ENCODE measurements around the gene RNF121.

Gene RNF121

DNA sequence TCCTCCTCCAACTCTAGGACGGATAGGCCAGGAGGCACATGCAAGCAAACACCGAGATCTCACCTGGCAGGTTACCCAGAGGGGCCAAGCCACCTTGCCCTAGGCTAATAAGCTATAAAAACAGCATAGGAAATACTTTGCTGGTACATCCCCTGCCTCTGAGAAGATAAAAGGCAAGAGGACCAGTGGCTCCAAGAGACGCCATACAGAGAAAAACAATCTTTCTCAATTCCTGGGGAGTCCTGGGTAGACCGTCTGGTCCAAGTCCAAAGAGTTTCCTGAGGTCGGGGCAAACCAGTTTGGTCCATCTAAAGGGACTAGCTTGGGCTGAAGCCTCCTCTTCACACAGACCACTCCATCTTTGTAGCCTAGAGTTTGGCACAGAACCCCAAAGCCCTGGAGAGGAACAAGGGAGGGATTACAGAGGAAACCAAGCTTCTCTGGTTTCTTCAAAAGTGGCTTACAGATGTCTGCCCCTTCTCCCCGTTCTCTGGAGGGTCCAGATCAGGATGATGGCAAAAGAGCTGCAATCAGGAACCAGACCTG, 111.1 kb downstream of the RNF121 start:
- DNase-seq, result no peak

DNA sequence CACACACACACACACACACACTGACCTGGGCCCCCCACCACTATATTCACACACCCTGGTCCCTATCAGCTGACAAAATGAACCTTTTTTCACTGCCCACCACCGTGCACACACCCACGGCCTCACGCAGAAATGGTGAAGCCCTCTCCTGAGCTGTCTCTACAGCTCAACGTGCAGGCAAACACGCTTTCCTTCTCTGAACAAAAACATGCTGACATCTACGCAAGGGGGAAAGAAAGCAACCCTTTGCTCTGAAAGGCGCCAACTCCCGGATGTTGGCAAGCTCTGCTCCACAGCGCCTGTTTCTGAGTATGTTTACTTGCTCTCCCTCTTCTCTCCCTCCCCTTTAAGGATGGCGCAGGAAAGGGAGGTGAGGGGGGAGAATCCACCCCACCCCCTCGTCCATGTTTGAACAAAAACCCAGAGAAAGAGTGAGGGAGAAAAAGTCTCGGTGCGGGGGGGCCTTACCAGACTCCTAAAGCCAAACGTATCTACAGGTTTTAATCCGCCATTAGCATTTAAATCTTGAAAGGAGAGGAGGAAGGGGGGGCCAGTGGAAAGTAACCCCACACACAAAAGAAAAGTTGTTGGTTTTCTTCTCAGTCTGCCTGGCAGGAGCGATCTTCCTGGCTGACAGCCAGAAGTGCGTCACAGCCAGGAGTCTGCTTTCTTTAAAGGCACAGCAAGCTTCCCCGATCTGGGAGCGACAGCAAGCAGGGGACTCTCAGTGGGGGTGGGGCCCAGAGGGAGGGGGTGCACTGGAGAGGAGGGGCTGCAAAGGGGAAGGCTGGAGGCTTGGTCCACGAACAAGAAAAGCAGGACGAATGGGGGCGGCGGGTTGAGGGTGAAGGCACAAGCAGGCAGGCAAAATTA, 111.9 kb downstream of the RNF121 start:
- peak; percentile 76 for DNase-seq

DNA sequence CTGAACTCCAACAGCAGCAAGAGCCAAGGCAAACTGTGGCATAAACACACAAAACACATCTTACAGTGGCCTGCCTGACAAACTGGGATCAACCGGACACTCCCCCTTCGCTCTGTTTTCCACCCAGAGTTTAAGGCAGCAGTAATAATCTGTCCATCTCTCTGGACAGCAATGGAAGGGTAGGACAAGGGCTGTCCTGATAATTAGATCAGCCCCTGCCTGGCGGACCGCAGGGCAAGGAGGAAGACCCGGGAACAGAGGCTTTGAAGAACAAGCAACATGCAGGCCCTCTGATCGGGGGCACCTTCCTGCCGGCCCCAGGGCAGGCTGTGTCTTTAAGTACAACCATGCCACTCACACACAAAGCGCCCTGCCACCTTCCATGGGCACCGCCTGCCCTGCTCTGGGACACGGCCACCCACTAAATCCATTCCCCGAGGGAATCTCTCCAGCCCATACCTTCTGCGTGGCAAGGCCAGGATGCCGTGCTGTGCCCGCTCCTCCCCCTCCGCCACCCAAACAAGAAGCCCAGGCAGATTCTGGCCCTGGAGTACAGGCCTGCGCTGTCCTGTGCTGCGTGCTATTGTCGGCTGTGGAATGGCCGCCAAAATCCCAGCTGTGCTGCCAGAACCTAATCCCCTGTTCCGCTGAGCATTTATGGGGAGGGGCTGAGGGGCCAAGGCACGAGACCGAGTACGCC, 112.7 kb downstream of the RNF121 start:
- DNase-seq, result peak; percentile 43

DNA sequence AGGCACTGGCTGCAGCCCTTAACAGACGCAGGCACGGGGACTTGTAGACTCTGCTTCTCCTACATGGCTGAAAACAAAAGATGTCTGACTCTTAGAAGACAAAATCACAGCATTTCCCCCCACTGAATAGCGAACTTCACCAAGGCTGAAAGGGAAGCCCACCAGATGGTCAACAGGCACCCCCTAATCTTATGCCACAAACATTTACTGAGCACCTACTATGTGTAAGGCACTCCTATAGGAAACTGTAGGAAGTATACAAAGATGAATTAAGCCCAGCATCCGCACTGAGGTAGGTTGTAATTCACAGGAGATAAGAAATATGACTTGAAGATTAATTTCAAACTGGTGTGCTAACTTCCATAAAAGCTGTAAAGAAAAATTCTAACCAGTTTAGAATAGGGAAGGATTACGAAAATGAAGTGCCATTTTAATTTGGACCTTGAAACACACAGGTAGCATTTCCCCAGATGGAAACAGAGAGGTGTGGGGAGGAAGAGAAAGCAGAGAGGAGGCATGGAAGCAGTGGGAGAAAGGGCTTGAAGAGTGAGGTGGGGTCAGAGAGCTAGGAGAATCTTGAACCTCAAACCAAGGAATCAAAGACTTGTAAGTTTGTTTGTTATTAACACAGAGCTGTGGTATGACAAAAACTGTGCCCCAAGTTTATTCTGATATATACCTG, 113.4 kb downstream of the RNF121 start:
- DNase-seq, result no peak

DNA sequence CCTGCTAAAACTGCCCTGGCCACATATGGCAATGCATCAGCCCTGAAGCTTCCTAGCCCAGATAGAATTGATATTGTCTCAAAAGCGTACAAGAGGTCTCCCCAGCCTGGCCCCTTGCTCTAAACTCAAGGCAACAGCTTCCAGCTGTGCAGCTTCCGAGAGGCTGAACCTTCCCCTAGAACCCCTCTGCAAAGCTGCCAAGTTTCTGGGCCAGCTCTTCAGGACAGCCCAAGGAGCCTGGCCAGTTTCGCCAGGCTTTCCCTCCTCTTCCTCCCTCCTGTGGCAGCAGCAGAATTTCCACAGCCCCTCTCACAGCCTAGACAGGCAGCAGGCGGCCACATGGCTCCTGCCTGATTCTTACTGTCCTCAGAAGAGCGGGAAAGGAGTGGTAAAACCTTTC, 117.0 kb downstream of the RNF121 start:
- DNase-seq, result no peak
